HG03045 (cell line): ENCODE measurements around the gene NEK8.
"Not testable (repeated sequence)": the region's sequence is repeated elsewhere in the genome, so short reads cannot be mapped to it uniquely, and the experiment has no call there.

Source experiments
- ATAC-seq: cut with Tn5 transposase; IDR thresholded peaks from one replicate; pipeline ENCODE4 v1.9.1; 2021; ENCODE audit warnings: mild to moderate bottlenecking, moderate library complexity; ENCODE audit not compliant: unreplicated experiment

Gene NEK8

GRCh38 chr17:28759256-28759865, 30.8 kb downstream of the NEK8 start:
- ATAC-seq: no peak

DNA sequence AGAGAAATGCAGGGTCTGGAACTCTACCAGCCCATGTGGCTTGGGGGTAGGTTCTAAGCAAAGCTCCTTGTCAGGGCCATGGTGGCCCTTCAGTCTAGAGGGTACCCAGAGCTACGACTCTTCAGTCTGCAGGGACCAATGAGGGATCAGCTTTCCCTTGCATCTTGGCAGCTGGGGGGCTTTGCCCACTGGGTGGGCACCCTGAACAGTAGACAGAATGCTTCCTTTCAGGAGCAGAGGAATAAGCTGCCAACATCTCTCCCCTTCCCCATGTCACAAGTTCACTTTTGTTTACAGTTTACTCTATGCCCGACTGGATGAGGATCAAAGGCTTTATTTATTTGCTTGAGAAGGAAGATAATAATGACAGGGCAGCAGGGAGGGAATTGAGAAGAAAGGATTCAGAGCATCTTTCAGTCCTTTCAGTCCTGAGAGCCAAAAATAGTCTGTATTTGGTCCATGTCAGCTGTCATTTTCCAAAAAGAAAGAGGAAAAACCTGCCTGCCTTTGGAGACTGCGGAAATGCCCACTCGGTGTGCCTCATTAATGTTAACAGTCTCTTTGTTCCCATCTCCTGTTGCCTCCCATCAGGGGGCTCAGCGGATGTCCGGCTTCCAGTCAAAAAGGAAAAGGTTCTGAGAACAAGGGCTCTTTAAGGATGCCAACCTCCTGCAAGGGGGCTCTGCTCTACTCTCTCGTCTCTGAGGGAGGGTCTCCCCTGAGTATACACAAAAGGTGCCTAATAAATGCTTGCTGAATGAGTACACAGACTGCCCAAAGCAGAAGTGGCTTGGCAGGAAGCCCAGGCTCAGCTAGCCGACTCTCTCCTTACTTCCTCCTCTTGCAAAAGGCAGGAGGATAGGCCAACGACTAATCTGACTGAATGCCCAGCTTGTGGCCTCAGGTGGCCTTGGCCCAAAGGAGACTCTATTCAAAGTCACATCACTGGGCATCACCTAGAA, 32.3 kb downstream of the NEK8 start:
- ATAC-seq: no peak

DNA sequence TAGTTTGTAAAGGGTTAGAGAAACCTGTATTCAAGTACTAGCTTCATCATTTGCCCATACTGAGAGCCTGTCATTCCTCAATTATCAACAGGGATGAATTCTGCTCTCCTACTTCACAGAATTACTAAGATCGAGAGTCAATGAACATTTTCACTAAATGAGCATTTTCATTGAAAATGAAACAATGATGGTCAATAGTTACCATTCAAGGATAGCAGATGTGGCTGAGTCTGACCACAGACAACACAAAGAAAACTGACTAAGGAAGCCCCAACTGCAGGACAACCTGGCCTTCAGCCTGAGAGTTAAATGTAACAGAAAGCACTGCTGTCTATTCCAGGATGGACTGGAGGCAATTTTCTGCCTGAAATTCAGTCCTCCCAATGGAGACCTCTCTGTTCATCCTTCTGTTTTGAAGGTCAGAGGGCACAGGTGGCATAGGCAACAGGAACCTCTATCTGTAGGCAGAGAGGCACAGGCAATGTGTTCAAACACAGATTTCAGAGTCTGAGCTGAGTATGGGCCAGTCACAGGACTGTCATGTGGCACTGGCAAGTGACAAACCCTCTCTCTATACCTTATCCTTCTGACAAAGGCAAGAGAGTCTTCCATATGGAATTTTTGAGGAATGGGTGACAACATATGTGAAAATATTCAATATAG, 34.7 kb downstream of the NEK8 start:
- no peak for ATAC-seq

DNA sequence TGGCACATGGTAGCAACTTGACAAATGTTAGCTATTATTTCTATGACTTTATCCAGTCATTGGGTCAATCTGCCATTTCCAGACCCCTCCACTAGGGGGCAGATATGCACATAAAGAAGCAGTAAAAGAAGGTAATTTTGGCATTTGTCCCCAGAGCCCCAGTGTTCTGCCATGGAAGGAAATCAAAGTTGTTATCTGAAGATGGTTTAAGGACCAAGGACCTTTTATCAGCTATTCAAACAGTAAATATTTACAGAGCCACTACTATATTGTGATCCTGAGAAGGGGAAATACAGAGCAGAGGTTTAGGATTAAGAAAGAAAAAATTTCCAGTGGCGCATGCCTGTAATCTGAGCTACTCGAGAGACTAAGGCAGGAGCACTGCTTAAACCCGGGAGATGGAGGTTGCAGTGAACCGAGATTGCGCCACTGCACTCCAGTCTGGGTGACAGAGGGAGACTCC, 35.2 kb downstream of the NEK8 start:
- no peak for ATAC-seq

DNA sequence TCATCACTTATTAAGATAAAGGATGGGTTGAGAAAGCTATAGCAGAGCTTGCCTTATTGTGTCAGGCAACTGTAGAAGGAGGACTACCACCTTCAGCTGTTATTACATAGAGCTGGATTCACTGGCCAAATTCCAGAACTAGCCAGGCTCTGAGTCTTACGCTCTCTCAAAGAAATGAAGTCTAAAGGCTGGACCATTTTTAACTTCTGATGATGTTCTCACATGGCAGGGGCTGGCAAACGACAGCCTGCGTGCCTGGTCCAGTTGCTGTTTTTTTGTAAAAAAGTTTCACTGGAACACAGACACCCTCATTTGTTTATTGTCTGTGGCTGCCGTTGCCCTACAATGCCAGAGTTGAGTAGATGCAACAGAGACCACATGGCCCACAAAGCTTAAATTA, 36.5 kb downstream of the NEK8 start:
- no peak for ATAC-seq

DNA sequence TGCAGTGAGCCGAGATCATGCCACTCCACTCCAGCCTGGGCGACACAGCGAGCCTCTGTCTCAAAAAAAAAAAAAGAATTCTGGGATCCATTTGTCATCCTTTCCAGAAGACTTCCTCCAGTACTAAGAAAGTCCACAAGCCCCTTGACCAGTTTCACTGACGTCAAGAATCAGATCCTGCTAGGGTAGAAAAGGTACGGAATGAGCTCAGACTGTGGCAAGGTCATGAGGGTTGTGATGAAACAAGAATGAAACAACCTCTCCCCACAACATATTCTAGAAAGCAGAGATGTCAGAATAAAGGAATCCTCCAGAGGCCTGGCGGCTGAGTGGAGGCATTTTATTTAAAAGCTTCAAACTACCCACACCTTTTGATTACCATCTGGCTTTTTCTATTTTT, 45.1 kb downstream of the NEK8 start:
- ATAC-seq: no peak

DNA sequence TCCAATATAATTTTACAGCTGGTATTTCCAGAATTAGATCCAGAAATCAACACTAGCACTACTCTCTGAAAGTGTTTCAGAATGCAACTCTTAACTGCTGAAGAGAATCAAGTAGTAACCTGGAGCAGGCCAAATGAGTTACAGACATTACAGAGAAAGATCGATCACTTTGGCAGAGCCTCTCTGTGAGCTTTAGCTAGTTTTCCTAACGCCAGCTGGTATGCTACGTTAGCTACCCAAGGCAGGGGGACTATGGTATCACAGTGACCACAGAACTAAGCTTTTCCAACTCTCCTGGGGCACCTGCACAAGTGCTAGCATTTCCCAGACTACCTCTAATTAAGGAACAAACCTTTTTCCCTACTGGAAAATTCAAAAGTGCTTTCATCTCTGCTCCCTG, 45.6 kb downstream of the NEK8 start:
- ATAC-seq: no peak

DNA sequence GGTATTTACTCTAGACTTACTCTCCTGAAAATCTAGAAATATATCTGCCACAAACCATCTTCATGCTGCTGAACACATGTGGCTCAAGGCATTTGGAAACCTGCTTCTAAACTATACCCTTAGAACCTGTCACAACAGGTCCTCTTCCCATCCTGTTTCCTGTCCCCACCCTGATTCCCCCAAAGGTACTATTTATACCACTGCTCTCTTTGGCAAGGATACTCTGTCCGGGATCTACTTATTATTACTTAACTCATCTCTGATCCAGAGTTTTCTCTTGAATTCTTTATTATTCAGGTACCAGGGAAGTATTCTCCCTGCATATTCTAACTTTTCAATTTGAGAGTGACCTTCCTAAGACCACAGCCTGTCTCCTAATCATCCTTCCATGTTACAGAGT, 48.6 kb downstream of the NEK8 start:
- ATAC-seq: no peak

DNA sequence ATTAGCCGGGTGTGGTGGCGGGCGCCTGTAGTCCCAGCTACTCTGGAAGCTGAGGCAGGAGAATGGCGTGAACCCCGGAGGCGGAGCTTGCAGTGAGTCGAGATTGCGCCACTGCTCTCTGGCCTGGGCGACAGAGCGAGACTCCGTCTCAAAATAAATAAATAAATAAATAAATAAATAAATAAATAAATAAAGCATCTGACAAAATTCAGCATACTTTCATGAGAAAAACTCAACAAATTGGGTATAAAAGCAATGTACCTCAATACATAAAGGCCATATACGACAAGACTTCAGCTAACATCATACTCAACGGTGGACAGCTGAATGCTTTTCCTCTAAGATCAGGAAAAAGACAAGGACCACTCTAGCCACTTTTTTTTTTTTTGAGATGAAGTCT, 51.0 kb downstream of the NEK8 start:
- not testable (repeated sequence) for ATAC-seq

- no peak for ATAC-seq
Observed at GRCh38 chr17:28783161-28783560, 54.6 kb downstream of the NEK8 start.

GRCh38 chr17:28788100-28788499, 59.5 kb downstream of the NEK8 start:
- no peak for ATAC-seq
